HG02610 (cell line): ENCODE measurements around the gene MKNK2.
A peak's percentile ranks its signal among the peaks of the same experiment; 100 is the strongest.

Experiments
- ATAC-seq: cut with Tn5 transposase; IDR thresholded peaks from one replicate; pipeline ENCODE4 v1.9.1; 2021; ENCODE audit warnings: mild to moderate bottlenecking, moderate library complexity; ENCODE audit not compliant: unreplicated experiment

Gene MKNK2

GRCh38 chr19:2080336-2080988 is 29.4 kb upstream of the MKNK2 start:
- no peak for ATAC-seq

- ATAC-seq: no peak
Observed at GRCh38 chr19:2079865-2080301, 28.8 kb upstream of the MKNK2 start.

- no peak for ATAC-seq
Observed at GRCh38 chr19:2079076-2079864, 28.2 kb upstream of the MKNK2 start.

- no peak for ATAC-seq
Observed at GRCh38 chr19:2077833-2078619, 27.0 kb upstream of the MKNK2 start.

GRCh38 chr19:2077398-2077797 is 26.4 kb upstream of the MKNK2 start:
- no peak for ATAC-seq

- ATAC-seq: no peak
Observed at GRCh38 chr19:2076526-2076944, 25.5 kb upstream of the MKNK2 start.

- no peak for ATAC-seq
Observed at GRCh38 chr19:2072757-2073551, 21.9 kb upstream of the MKNK2 start.

- no peak for ATAC-seq
Observed at GRCh38 chr19:2070986-2071673, 20.1 kb upstream of the MKNK2 start.

- no peak for ATAC-seq
Observed at GRCh38 chr19:2070436-2070827, 19.4 kb upstream of the MKNK2 start.

GRCh38 chr19:2064788-2065524 is 13.9 kb upstream of the MKNK2 start:
- ATAC-seq: no peak

- no peak for ATAC-seq
Observed at GRCh38 chr19:2064395-2064787, 13.3 kb upstream of the MKNK2 start.

GRCh38 chr19:2063824-2064223 is 12.8 kb upstream of the MKNK2 start:
- ATAC-seq: no peak

- no peak for ATAC-seq
Observed at GRCh38 chr19:2062770-2063169, 11.7 kb upstream of the MKNK2 start.

GRCh38 chr19:2062389-2062729 is 11.3 kb upstream of the MKNK2 start:
- no peak for ATAC-seq

- ATAC-seq: peak; percentile 70
Observed at GRCh38 chr19:2061495-2062388, 10.7 kb upstream of the MKNK2 start.

- peak; percentile 36 for ATAC-seq
Observed at GRCh38 chr19:2060884-2061494, 9.9 kb upstream of the MKNK2 start.

- no peak for ATAC-seq
Observed at GRCh38 chr19:2059422-2060201, 8.6 kb upstream of the MKNK2 start.
